ENCODE results near the gene CAMSAP3.
A peak's percentile ranks its signal among the peaks of the same experiment; 100 is the strongest.

The CAMSAP3 gene

GRCh38 chr19:7603919-7604318, 8.3 kb downstream of the CAMSAP3 start:
- TF ChIP-seq, protein P1, sequence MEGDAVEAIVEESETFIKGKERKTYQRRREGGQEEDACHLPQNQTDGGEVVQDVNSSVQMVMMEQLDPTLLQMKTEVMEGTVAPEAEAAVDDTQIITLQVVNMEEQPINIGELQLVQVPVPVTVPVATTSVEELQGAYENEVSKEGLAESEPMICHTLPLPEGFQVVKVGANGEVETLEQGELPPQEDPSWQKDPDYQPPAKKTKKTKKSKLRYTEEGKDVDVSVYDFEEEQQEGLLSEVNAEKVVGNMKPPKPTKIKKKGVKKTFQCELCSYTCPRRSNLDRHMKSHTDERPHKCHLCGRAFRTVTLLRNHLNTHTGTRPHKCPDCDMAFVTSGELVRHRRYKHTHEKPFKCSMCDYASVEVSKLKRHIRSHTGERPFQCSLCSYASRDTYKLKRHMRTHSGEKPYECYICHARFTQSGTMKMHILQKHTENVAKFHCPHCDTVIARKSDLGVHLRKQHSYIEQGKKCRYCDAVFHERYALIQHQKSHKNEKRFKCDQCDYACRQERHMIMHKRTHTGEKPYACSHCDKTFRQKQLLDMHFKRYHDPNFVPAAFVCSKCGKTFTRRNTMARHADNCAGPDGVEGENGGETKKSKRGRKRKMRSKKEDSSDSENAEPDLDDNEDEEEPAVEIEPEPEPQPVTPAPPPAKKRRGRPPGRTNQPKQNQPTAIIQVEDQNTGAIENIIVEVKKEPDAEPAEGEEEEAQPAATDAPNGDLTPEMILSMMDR (conservative IDR thresholded peaks at IDR 0.05; ENCODE audit: control insufficient read depth, insufficient read depth, low read depth, low read length): no peak
- no peak for DNase-seq (ENCODE audit: low read depth)
- no peak overlapping the region for H3K4me3 ChIP-seq (ENCODE audit: control insufficient read depth, low read depth, low read length)

DNA sequence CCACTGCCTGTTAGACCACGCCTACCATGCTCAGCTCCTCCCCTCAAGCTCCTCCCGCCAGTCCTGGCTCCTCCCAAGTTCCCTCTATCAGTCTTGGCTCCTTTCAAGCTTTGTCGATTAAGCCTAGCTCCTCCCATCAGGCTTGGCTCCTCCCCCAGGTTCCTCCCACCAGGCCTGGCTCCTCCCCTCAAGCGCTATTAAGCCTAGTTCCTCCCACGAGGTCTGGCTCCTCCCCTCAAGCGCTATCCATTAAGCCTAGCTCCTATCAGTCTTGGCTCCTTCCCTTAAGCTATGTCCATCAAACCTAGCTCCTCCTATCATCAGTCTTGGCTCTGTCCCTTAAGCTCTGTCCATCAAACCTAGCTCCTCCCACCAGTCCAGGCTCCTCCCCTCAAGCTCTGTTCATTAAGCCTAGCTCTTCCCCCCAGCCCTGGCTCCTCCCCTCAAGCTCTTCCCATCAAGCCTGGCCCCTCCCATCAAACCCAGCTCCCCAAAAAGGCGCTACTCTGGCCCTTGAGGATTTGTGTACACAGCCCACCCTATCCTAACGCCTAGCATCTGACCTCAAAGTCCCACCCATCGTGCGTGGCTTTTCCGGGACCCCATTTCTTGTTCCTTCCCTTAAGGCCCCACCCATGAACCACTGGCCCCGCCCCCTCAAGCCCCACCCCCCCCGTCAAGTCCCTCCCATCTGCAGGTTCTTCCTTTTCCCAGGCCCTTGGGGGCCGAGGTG, 10.0 kb downstream of the CAMSAP3 start:
- peak; percentile 26 for DNase-seq (ENCODE audit: low read depth)
- TF ChIP-seq, protein P1 (conservative IDR thresholded peaks at IDR 0.05; ENCODE audit: control insufficient read depth, insufficient read depth, low read depth, low read length): no peak
- no peak overlapping the region for H3K4me3 ChIP-seq (ENCODE audit: control insufficient read depth, low read depth, low read length)

- TF ChIP-seq, protein P1 (conservative IDR thresholded peaks at IDR 0.05; ENCODE audit: control insufficient read depth, insufficient read depth, low read depth, low read length): no peak
- DNase-seq (ENCODE audit: low read depth): no peak
Observed at GRCh38 chr19:7606289-7606688, 10.6 kb downstream of the CAMSAP3 start.

GRCh38 chr19:7607212-7607873, 11.7 kb downstream of the CAMSAP3 start:
- TF ChIP-seq, protein P1 (conservative IDR thresholded peaks at IDR 0.05; ENCODE audit: control insufficient read depth, insufficient read depth, low read depth, low read length): no peak
- DNase-seq (ENCODE audit: low read depth): no peak
- H3K4me3 ChIP-seq (ENCODE audit: control insufficient read depth, low read depth, low read length): no peak overlapping the region

More at GRCh38 chr19:7606289-7606688, 10.6 kb downstream of the CAMSAP3 start:
- no peak overlapping the region for H3K4me3 ChIP-seq (ENCODE audit: control insufficient read depth, low read depth, low read length)

GRCh38 chr19:7607874-7608560, 12.4 kb downstream of the CAMSAP3 start:
- TF ChIP-seq, protein P1 (conservative IDR thresholded peaks at IDR 0.05; ENCODE audit: control insufficient read depth, insufficient read depth, low read depth, low read length): no peak
- DNase-seq (ENCODE audit: low read depth): no peak
- no peak overlapping the region for H3K4me3 ChIP-seq (ENCODE audit: control insufficient read depth, low read depth, low read length)

- TF ChIP-seq, protein P1 (conservative IDR thresholded peaks at IDR 0.05; ENCODE audit: control insufficient read depth, insufficient read depth, low read depth, low read length): no peak
- DNase-seq (ENCODE audit: low read depth): no peak
- H3K4me3 ChIP-seq (ENCODE audit: control insufficient read depth, low read depth, low read length): no peak overlapping the region
Observed at GRCh38 chr19:7610491-7611240, 15.0 kb downstream of the CAMSAP3 start.
